Stimulated activated CD4-positive, alpha-beta T cell treated with anti-CD3 and anti-CD28 coated beads, Interleukin-2, amount 100 ng/mL, for 4 hours (primary cell): Measurements from ENCODE around the gene PLEKHB1.
A peak's percentile ranks its signal among the peaks of the same experiment; 100 is the strongest.
"Not testable (repeated sequence)": the region's sequence is repeated elsewhere in the genome, so short reads cannot be mapped to it uniquely, and the experiment has no call there.

Experiments used
- DNase-seq: peaks from one replicate; pipeline ENCODE4 v3.0.0-alpha.2; 2020; ENCODE audit warnings: low read depth

Gene PLEKHB1

GRCh38 chr11:73648571-73649046 is 2.2 kb downstream of the PLEKHB1 start:
- no peak for DNase-seq

DNA sequence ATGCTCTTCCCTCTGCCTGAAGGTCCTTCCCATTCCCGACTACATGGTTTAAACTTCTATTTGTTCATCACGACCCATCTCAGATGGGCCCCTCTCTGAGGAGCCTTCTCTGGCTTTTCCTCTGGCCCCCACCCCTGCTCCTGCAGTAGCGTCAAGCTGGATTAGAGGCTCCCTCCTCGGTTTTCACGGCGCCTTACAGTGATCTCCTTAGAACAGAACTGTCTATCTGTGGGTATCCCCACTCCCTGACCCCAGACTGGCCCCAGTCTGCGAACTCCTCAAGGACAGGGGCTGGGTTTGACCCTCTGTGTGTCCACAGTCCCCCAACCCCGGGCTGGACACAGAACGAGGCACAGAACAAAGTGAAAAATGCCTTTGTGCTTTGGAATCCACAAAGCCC is 2.8 kb downstream of the PLEKHB1 start:
- DNase-seq, result no peak

- no peak for DNase-seq
Observed at GRCh38 chr11:73650400-73650799, 4.0 kb downstream of the PLEKHB1 start.

DNA sequence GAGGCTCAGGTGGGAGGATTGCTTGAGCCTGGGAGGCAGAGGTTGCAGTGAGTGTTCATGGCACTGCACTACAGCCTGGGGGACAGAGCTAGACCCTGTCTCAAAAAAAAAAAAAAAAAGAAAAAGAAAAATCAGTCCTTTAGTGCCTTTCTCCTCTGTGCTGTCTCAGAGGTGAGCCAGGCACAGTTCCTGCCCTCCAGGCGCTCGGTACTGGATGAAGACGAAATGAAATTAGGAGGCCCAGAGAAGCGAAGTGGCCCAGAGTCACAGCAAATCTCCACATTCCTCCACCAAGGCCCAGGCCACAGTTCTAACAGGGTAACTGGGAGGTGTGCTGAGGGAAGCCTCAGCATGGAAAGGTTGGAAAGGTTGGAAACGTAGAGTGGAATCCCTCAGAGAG is 4.9 kb downstream of the PLEKHB1 start:
- no peak for DNase-seq

GRCh38 chr11:73651661-73652045 is 5.3 kb downstream of the PLEKHB1 start:
- DNase-seq, result no peak

DNA sequence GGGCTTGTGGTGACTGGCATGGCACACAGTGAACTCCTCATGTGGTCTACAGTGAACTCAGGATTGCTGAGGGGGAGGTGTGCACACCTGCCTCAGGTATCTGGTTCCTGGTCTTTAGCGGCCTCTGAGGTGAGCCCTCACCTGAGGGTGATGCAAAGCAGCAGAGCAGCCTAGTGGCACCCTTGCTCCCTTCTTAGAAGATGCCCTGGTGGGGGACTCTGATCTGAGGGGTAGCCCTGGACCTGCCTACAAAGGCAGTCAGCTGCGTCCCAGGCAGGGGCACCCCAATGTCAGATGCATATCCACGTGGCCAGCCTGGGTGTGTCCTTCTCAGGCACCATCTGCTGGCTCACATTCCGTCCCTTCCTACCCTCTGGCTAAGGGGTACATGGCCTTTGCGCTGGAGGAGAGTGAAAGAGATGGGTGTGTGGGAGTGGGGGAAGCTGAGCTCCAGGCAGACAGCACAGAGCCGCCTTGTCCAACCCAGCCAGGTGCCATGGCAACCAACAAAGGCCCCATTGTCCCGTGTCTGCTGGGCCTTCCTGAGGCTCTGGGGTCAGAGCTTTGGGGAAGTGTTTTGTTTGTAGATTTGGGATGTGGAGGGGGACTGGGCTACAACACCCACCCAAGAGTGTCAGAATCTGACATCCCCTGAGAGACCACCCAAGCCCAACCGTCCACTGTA is 5.8 kb downstream of the PLEKHB1 start:
- no peak for DNase-seq

DNA sequence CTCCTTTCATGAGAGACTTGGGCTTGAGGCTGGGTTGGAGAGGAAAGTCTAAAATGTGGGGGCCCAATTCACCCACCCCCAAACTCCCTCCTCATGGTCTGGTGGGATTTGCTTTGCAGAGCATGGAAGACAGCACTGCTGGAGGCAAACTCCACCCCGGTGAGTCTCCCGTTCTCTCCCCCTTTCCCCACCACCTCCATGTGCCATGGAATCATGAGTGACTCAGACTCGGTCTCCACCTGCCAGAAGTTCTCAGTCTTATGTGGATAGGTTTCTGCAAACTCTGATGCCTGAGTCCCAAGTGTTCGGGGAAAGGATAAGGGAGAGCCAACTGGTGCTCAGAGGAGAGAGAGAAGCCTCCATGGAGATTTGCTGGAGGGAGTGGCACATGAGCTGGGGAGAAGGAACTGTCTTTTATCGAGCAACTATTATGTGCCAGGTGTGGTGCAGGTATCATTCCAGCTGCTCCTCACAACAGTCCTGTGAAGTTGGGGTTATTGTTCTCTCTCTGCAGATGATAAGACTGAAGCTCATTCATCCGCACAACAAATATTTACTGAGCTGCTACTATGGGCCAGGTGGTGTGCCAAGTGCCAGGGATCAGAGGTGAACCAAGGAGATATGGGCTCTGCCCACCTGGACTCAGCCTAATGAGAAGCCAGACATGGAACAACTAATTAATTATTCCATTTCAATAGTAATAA is 6.6 kb downstream of the PLEKHB1 start:
- DNase-seq, result no peak

DNA sequence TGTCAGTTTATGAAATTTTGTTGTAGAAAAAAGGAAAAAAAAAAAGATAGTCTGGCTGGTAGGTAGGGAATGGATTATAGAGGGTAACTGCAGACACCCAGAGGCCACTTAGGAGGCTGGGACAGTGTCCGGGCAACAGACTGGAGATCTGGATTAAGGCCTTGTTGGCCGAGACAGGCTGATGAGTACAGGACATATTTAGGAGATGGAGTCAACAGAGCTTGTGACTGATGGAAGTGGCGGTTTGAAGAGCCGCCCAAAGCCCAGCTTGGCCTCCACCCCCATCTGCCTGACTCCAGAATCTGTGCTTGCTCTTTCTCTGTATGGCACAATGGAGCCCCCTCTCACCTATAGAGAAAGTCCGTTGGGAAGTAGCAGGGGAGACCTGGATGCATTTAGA is 7.6 kb downstream of the PLEKHB1 start:
- no peak for DNase-seq

DNA sequence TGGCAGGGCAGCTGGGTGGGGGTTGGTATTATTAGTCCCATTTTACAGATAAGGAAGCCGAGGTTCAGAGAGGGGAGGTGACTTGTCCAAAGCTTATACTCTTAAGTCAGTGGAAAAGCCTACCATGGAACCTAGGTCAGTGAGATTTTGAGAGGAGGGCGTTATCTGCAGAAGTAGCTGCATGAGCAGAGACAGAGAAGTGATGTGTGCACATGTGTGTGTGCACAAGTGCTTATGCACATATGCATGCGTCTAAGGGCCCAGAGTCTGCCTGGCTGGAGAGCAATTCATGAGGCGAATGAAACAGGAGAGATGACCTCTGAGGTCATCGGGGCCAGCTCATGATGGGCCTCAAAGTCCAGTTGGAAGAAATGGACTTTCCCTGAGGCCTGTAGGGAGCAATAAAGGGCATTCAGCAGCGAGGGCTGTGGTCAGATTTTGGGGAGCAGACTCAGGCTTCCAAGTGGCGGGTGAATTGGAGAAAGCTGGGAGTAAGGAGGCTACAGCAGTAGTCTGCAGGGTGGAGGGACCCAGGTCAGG is 8.2 kb downstream of the PLEKHB1 start:
- DNase-seq, result no peak

DNA sequence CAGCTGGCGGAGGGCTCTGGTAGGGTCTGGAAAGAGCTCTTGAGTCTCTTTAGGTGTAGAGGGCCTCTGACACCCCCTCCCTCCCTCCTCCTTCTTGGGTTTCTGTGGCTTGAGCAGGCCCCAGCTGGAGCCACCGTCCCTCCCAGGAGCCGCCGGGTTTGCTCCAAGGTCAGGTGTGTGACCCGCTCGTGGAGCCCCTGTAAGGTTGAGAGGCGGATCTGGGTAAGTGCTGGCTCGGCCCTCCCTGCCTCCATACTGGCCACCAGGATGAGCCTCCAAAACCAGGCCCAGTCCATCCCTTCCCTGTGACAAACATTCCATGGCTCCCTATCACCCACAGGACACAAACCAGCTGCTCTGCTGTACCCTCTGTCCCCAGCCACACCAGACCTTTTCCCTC is 9.3 kb downstream of the PLEKHB1 start:
- DNase-seq, result no peak

GRCh38 chr11:73656985-73657384 is 10.6 kb downstream of the PLEKHB1 start:
- DNase-seq, result no peak

DNA sequence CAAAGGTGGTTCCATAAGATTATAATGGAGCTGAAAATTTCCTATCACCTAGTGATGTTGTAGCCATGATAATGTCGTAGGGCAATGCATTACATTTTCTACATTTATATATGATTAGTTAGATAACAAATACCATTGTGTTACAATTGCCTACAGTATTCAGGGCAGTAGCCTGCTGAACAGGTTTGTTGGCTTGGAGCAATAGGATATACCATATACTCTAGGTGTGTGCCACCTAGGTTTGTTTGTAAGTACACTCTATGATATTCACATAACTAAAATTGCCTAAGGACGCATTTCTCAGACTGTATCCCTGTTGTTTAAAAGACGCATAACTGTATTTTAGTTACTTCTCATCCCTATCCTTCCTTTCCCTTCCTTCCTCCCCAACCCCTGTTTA is 13.6 kb downstream of the PLEKHB1 start:
- DNase-seq, result no peak

GRCh38 chr11:73660497-73661034 is 14.2 kb downstream of the PLEKHB1 start:
- DNase-seq, result no peak

GRCh38 chr11:73661035-73661628 is 14.8 kb downstream of the PLEKHB1 start:
- DNase-seq, result peak; percentile 78

GRCh38 chr11:73662445-73663157 is 16.2 kb downstream of the PLEKHB1 start:
- no peak for DNase-seq

GRCh38 chr11:73663604-73664495 is 17.5 kb downstream of the PLEKHB1 start:
- no peak for DNase-seq

DNA sequence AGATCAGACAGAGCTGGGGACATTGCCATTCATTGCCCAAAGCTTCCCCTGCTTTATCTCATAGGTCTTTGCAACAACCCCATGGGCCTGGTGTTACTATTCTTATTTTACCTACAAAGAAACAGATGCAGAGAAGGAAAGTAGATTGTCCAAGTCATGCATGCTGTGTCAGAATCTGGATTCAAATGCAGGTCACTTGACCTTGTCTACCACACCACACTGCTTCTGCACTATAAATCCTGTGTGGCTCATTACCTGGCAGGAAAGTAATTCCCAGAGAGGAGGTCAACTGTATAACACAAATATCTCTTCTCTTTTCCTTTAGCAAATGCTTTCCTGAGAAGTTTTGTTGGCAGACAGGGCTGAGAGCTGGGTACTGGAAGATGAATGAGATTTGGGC is 18.5 kb downstream of the PLEKHB1 start:
- no peak for DNase-seq

DNA sequence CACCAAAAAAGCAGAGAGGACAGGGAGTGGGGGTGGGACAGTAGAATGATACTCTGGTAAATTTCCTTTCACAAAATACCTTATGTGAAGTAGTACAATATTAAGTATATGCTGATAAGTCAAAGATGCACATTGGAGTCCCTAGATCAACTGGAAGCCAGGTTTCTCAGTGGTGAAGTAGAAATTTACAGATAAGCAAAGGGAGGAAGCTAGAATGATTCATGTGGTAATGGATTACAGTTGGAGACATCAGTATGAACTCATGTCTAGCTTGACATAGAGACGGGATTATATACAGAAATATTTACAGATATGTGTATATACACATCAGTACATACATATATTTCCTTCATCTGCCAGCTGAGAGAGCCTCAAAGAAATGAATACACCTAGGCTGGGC is 21.5 kb downstream of the PLEKHB1 start:
- no peak for DNase-seq

GRCh38 chr11:73670808-73671207 is 24.4 kb downstream of the PLEKHB1 start:
- no peak for DNase-seq

DNA sequence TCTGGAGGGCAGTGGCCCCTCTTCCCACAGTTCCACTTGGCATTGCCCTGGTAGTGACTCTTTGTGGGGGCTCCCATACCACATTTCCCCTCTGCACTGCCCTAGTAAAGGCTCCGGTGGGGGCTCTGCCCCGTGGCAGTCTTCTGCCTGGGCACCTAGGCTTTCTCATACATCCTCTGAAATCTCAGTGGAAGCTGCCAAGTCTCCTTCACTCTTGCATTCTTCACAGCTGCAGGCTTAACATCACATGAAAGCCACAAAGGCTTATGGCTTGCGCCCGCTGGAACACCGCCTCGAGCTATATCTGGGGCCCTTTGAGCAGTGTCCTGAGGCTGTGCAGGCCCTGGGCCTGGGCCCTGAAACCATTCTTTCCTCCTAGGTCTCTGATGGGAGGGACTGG is 25.3 kb downstream of the PLEKHB1 start:
- no peak for DNase-seq

GRCh38 chr11:73676552-73676951 is 30.2 kb downstream of the PLEKHB1 start:
- not testable (repeated sequence) for DNase-seq
